DMS114 treated with DMSO at 0.1 percent for 48 hours (cell line): Measurements from ENCODE around the gene GPR52.

Source experiments
- DNase-seq: peaks from one replicate; lab custom pipeline; 2025; ENCODE audit not compliant: unreplicated experiment; lab: John Stamatoyannopoulos, UW

The GPR52 gene

GRCh38 chr1:174465855-174466254 lies 18.1 kb downstream of the GPR52 start:
- no peak for DNase-seq

- no peak for DNase-seq
These were observed 18.8 kb downstream of the GPR52 start for GRCh38 chr1:174466607-174467006.

- DNase-seq, result no peak
These were observed 21.3 kb downstream of the GPR52 start for GRCh38 chr1:174469052-174469451.

GRCh38 chr1:174469687-174470086 lies 21.9 kb downstream of the GPR52 start:
- DNase-seq, result no peak

- no peak for DNase-seq
These were observed 31.5 kb downstream of the GPR52 start for GRCh38 chr1:174479281-174479680.

- DNase-seq, result no peak
These were observed 32.6 kb downstream of the GPR52 start for GRCh38 chr1:174480324-174480723.

GRCh38 chr1:174491606-174492005 lies 43.8 kb downstream of the GPR52 start:
- no peak for DNase-seq

- no peak for DNase-seq
These were observed 49.7 kb downstream of the GPR52 start for GRCh38 chr1:174497478-174497877.
